ENCODE data around the gene SPOCD1.

Gene SPOCD1

GRCh38 chr1:31802190-31803150 is 13.4 kb downstream of the SPOCD1 start:
- in situ Hi-C loops (cut with MboI; ENCODE audit: low sequenced_read_pairs), result no loop called here

- in situ Hi-C loops (cut with MboI; ENCODE audit: low sequenced_read_pairs), result no loop called here
Measured at GRCh38 chr1:31801458-31801857, 14.4 kb downstream of the SPOCD1 start.

GRCh38 chr1:31800674-31800967 is 15.2 kb downstream of the SPOCD1 start:
- in situ Hi-C loops (cut with MboI; ENCODE audit: low sequenced_read_pairs), result no loop called here

- in situ Hi-C loops (cut with MboI; ENCODE audit: low sequenced_read_pairs), result no loop called here
Measured at GRCh38 chr1:31799895-31800673, 15.7 kb downstream of the SPOCD1 start.

- in situ Hi-C loops (cut with MboI; ENCODE audit: low sequenced_read_pairs), result no loop called here
Measured at GRCh38 chr1:31799196-31799894, 16.5 kb downstream of the SPOCD1 start.

GRCh38 chr1:31798433-31799195 is 17.2 kb downstream of the SPOCD1 start:
- in situ Hi-C loops (cut with MboI; ENCODE audit: low sequenced_read_pairs), result no loop called here

- in situ Hi-C loops (cut with MboI; ENCODE audit: low sequenced_read_pairs), result no loop called here
Measured at GRCh38 chr1:31798086-31798432, 17.8 kb downstream of the SPOCD1 start.

- in situ Hi-C loops (cut with MboI; ENCODE audit: low sequenced_read_pairs), result no loop called here
Measured at GRCh38 chr1:31797216-31797615, 18.6 kb downstream of the SPOCD1 start.

- in situ Hi-C loops (cut with MboI; ENCODE audit: low sequenced_read_pairs), result no loop called here
Measured at GRCh38 chr1:31796707-31797106, 19.1 kb downstream of the SPOCD1 start.

- in situ Hi-C loops (cut with MboI; ENCODE audit: low sequenced_read_pairs), result no loop called here
Measured at GRCh38 chr1:31795801-31796621, 19.8 kb downstream of the SPOCD1 start.

GRCh38 chr1:31795096-31795675 is 20.6 kb downstream of the SPOCD1 start:
- in situ Hi-C loops (cut with MboI; ENCODE audit: low sequenced_read_pairs), result no loop called here

- in situ Hi-C loops (cut with MboI; ENCODE audit: low sequenced_read_pairs), result no loop called here
Measured at GRCh38 chr1:31793586-31794285, 22.1 kb downstream of the SPOCD1 start.

GRCh38 chr1:31793086-31793485 is 22.7 kb downstream of the SPOCD1 start:
- in situ Hi-C loops (cut with MboI; ENCODE audit: low sequenced_read_pairs), result no loop called here

GRCh38 chr1:31792541-31792940 is 23.3 kb downstream of the SPOCD1 start:
- in situ Hi-C loops (cut with MboI; ENCODE audit: low sequenced_read_pairs), result no loop called here

GRCh38 chr1:31792116-31792515 is 23.7 kb downstream of the SPOCD1 start:
- in situ Hi-C loops (cut with MboI; ENCODE audit: low sequenced_read_pairs), result no loop called here

- in situ Hi-C loops (cut with MboI; ENCODE audit: low sequenced_read_pairs), result no loop called here
Measured at GRCh38 chr1:31791131-31791858, 24.5 kb downstream of the SPOCD1 start.

GRCh38 chr1:31790641-31791091 is 25.2 kb downstream of the SPOCD1 start:
- in situ Hi-C loops (cut with MboI; ENCODE audit: low sequenced_read_pairs), result no loop called here

GRCh38 chr1:31790140-31790539 is 25.7 kb downstream of the SPOCD1 start:
- in situ Hi-C loops (cut with MboI; ENCODE audit: low sequenced_read_pairs), result no loop called here
